Measurements from ENCODE around the gene LMX1B.

Gene LMX1B

DNA sequence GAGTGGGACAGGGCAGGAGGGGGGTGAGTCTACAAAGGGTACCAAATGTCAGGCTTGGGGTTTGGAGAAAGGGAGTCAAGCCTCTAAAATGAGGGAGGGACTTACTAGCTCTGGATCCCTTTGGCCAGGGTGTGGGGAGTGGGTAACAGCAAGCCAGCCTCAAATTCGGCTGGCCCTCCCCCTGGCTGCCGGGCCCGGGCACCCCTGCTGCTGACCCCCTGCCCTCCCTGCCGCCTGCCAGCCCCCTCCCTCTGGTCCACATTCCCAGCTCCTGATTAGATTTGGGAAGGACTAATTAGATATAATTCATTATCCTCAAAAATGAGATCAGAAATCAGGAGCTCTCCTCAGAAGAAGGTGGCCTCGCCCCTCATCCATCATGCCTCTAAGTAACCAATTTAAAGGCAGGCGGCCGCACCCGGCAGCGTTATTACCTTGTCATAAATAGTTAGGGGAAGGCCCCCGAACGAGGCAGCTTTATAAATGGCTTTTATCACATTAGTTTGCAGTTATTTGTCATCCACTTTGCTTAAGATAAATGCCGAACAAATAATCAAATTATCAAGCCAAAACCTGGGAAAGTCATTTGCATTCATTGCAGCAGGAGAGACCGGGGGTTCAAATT lies 44.6 kb downstream of the LMX1B start:
- no peak for DNase-seq (ENCODE audit: low read depth in 2 of 2)

DNA sequence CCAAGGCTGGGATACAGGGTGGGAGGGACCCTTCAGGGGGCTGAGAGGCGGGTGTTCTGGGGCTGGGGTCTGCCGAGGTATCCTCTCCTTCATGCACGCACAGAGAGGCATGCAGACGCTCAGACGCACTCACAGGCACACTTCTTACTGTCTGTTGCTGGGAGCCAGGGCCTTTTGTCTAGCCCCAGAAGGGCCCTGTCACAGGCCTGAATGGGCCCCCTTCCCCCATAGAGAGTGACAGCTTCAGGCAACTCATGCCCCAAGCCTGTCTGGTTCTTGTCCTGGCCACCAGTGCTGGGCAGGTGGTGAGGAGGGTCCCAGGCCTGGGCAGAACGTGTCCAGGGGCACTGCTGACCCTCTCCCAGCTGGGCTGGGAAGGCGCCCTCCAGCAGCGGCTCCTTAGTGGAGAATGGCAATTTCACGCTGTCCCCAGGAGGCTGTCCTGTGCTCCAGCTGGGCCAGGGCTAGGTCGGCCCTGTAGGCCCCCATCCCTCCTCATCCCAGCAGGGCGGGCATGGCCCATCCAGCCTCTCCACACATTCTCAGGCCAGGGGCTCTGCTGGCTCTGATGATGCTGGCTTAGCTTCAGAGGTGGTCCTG lies 45.3 kb downstream of the LMX1B start:
- DNase-seq (ENCODE audit: low read depth in 2 of 2): no peak

DNA sequence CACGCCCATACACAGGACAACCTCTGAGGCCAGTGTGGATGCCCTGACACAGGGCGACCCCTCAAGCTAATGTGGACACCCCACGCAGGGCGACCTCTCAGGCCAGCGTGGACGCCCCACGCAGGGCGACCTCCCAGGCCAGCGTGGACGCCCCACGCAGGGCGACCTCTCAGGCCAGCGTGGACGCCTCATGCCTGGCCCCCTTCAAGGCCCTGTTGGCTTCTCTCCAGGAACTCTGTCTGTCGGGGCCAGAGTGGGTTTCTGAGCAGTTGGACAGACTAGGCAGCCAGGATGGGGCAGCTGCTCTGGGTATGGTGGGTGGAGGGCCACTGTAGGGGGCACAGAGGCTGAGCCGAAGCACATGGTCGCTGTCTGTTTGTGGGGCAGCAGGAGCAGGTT lies 47.4 kb downstream of the LMX1B start:
- no peak for DNase-seq (ENCODE audit: low read depth in 2 of 2)

DNA sequence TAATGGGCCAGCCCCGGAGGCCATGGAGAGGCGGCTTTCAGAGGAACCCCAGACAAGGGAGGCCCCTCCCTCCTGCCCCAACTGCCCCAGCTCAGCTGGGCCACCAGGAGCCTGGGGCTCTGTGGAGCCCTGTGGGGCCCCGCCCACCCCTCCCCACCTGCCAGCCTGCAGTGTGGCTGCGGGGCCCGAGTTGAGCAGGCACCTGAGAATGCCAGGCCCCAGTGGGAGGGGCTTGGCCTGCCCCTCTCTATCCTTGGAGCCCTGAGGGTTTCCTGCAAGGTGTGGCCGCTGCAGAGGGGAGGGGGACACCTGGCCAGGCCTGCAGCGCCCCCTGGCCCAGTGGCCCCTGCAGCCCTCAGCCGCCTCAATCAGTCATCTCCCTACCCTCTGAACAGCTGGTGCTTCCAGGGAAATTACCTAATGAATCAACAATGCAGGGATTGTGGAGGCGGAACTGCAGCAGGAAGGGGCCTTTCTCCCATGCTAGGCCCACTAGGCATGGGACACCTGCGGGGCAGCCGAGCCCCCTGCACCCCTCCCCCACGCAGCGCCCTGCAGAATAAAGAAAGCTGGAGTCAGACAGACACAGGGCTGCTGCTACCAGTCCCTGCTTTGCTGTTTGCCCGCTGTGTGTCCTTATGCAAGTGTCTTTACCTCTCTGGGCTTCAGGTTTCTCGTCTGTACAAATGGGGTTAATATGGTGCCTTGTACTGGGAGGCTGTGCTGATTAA lies 48.0 kb downstream of the LMX1B start:
- no peak for DNase-seq (ENCODE audit: low read depth in 2 of 2)

DNA sequence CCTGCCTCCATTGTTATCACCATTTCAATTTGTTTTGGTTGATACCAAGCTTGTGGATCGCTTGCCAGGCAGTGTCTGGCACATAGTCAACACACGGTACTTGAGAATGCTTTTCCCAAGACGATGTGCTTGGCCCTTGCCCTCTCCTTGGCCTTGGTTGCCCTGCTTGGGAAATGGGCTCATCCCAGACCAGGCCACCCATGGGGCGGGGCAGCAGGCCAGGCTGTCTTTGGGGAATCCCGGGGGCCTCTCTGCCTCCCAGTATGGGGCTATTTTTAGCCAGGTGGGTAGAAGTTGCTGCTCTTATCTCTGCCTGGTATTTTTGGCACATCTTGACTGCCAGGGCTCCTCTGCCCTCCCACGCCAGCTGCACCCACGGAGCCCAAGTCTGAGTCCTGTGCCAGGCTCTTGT lies 49.9 kb downstream of the LMX1B start:
- no peak for DNase-seq (ENCODE audit: low read depth in 2 of 2)

DNA sequence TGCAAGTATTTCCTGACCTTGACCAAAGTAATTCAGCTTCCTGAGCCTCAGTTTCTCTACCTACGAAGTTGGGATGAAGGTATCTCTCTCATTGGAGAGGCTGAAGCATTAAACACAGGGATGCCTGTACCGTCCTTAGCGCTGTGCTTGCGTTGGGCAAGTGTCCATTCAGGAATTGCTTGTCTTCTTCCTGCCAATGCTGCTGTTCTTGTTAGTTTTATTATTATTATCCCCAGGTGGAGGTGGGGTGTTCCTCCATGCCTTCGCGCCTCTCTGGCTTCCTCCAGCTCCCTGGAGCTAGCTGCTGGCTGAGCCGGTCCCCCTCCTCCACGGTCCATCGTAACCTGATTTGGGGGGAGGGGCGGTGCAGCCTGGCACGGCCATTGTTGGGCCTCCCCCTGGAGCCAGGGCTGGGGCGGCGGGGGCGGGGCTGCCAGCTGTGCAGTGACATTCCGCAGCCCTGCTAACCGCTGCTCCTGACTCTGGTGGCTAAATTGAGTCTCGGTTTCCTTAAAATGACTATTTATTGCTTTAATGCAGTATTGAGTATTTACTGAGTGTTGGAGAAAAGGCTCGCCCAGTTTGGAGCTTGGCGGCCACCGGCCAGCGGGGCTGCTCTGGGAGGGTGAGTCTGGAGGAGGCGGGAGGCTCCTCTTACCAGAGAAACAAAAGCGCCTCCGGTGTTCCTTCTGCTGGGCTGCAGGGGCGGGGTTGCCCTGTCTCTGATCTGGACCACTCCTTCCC lies 51.3 kb downstream of the LMX1B start:
- DNase-seq (ENCODE audit: low read depth in 2 of 2): no peak

DNA sequence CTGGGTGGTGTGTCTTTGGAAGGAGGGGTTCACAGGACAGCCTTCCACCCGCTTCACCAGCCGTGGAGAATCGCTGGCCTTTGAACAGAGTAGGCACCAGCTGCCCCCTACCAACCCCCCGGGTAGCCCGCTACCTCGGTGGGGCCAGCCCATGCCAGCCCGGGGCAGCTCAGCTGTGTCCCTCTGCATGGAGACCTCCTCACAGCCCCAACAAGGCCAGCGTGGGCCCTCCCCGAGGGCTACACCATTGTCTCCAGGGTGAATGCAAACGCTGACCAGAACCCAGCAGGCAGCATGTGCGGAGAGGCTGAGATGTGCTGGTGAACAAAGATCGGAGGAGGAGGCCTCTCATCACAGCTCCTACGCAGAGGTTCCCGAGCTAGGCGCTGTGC lies 51.9 kb downstream of the LMX1B start:
- DNase-seq (ENCODE audit: low read depth in 2 of 2): no peak

DNA sequence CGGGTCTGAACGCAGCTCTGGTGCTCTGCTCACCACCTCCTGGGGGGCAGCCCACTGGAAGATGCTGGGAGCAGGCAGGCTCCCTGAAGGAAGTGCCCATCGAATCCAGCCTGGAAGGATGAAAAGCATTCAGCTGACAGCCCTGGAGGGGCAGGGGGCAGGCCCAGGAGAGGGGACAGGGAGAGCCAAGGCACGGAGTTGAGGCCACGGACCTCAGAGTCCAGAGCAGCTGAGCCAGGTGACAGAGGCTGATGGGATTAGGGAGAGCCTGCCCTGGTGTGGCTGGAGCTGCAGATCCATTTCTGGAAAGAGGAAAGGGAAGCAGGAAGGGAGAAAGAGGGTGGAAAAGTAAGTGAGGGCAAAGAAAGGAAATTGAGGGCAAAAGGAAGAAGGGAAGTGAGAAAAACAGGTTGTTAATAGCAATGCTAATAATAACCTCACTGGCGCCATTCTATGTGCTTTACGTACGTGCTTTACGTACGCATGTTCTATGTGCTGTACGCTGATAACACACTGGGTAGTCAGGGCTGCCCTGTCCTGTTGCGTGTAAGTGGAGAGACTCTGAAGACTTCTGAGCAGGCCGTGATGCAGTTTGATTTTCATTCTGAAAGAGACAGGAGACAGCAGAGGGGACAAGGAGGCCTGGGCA lies 52.6 kb downstream of the LMX1B start:
- no peak for DNase-seq (ENCODE audit: low read depth in 2 of 2)

DNA sequence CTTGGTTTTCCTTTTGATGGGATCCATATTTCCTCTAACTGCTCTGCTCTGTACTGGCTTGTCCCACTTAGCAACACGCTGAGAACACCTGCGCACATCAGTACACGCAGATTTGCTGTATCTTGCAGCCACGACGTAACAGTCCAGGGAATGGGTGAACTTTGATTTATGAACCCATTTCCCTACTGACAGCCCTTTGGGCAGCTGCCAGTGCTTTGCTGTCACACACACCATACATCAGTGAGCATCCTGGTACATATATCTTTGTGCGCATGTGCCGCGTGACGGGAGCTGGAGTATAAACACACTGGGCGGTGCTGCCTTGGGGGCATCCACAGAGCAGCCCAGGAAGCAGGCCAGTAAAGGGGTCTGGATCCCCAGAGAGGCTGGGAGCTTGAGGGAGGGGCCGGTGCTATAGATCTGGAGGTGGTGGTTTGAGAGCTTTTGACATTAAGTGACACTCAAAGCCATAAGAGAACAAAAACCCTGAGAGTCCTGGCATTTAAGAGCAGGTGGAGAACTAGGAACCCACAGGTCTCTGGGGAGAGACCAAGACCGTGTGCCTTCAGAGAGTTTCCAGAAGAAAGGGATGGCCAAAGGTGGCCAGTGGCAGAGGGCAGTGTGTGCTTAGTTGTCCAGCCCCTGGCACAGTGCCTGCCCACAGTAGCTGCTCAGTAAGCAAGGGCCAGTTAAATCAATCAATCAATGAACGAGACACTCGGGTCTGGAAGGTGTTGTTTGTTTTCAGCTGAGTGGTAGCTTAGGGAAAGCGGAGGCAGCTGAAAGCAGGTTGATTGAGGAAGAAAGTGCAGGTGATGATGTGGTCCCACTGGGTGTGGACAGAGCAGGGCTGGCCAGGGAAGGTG lies 53.7 kb downstream of the LMX1B start:
- no peak for DNase-seq (ENCODE audit: low read depth in 2 of 2)

DNA sequence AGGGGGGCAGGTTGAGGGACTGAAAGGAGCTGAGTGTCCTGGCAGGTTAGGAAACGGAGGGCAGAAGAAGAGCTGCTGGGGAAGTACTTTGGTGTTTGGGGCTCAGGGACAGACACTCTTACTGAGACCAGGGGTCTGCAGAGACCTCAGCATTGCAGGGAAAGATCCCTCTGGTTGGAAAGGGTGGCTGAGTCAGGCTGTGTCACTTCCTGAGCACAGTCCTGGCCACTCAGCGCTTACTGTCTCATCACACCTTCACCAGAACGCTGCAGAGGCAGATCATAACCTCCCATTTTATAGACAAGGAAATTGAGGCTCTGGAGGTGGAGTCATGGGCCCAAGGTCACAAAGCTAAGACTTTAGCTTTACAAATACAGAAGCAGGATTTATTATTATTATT lies 54.3 kb downstream of the LMX1B start:
- DNase-seq (ENCODE audit: low read depth in 2 of 2): no peak

DNA sequence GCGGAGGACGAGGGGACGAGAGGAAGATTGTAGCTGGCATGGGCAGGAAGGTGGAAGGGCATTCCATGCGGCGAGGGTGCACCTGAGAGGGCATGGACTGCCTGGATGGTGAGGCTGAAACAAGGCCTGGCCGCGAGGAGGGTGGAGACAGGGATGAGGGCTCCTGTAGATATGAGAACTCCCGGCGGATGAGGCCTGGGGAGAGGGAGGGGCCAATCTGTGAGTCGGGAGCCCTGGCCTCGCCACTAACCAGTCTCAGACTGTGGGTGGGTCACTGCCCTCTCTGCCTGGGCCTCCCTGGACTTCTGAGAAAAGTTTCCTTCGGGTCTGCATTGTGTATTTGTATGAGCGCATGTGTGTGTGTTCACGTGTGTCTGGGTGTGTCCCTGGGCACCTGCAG lies 55.4 kb downstream of the LMX1B start:
- DNase-seq (ENCODE audit: low read depth in 2 of 2): no peak

DNA sequence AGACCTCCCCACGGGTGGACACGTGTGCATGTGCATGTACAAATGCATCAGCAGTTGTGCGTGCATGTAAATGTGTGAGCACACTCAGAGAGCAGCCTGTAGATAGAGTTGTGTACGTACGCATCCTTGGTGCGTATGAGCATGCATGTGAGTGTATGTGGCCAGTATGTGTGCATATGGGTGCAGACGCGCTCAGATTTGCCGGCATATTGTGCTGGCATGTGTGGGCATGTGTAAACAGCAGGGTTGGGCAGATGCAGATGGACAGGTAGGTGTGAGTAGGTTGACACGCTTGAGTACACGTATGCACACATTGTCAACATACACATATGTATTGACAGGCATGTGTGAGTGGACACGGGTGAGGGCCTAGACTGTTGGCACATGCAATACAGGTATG lies 56.5 kb downstream of the LMX1B start:
- DNase-seq (ENCODE audit: low read depth in 2 of 2): no peak

DNA sequence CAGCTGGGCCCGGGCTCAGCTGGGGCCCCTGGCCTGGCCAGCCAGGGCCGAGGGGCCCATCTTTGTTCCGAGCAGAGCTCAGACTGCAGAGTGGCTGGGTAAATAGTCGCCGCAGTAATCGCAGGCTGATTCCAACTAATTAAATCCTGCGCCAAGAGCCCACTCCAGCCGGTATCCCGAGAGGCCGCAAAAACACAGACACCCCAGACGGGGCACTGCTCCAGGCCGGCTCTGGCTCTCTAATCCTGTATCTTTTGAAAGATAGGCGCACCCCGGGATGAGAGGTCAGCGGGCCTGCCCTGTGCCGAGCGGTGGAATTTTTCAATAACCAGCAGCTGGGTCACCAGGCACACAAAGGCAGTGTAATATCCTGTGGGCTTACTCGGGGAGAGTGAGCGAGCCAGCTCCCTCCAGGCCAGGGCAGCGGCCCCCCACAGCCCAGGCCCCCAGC lies 57.7 kb downstream of the LMX1B start:
- DNase-seq (ENCODE audit: low read depth in 2 of 2): no peak

DNA sequence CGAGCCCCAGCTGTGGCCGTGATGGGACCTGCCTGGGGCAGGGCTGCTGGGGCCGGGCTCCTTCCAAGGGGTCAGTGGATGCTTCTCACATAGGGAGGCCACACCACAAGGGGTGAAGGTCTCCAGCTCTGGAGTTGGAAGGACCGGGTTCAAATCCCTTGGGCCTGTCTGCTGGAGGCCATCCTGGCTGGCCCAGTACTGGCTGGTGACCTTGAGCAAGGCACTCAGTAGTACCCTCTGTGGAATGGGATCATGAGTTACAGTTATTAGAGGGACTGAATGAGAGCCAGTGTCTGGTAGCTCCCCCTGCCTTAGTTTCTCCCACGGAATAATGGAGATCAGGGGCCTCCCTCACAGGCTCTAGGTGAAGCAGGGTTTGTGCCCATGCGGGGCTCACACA lies 58.3 kb downstream of the LMX1B start:
- no peak for DNase-seq (ENCODE audit: low read depth in 2 of 2)

DNA sequence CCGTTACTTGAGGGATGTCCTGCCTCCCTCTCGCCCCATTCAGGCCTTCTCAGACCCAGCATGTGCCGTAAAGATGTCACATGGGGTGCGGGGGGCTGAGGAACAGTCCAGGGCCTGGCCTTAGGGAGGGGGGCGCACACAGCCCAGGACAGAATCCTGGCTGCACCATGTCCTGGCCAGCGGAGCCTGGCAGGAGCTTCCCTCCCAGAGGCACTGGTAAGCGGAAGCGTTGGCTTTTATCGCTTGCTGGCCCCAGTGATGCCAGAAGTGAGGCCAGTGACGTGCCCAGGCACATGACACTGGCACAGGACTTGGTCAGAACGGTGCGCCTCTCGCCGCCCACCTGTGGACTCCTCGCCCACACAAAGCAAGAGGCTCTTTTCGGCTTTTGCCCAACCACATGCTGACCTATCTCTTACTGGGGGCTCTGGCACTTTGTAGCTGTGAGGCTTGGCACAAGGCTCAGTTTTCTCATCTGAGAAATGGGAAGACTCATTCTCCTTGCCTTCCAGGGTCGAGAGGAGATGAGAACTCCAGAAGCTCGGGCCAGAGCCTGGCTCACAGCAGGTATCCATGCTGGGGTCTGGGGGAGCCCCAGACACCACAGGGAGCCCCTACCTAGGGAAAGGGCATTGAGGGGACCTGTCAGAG lies 59.0 kb downstream of the LMX1B start:
- DNase-seq (ENCODE audit: low read depth in 2 of 2): no peak

DNA sequence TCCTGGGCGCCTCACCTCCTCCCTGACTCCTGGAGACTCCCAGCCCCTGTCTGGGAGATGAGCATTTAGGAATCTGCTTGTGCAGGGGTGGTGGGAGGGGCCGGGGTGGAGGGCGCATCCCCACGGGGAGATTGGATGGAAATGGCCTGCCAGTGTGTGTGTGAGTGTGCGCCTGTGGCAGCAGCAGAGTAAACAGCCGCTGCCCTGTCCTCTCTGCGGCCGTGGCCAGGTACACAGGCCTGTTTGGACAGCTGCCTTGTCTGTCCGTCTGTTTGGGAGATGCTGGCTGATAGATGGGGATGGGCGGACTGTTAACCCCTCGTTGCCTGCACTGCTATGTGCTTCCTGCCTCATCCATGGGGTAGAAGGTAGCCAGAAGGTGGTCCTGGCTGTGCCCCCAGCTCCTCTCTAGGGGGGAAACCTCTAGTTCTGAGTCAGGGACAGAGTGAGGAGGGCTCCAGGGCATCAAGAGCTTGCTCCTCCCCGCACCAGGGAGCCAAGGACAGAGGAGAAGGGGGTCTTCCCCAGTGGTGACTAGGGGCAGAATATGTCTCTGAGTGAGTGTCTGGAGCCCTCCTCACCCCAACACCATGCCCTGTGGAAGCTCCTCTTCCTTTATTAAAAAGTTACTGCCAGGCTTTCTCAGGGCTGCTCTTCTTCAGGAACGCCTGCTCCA lies 60.1 kb downstream of the LMX1B start:
- DNase-seq (ENCODE audit: low read depth in 2 of 2): no peak

DNA sequence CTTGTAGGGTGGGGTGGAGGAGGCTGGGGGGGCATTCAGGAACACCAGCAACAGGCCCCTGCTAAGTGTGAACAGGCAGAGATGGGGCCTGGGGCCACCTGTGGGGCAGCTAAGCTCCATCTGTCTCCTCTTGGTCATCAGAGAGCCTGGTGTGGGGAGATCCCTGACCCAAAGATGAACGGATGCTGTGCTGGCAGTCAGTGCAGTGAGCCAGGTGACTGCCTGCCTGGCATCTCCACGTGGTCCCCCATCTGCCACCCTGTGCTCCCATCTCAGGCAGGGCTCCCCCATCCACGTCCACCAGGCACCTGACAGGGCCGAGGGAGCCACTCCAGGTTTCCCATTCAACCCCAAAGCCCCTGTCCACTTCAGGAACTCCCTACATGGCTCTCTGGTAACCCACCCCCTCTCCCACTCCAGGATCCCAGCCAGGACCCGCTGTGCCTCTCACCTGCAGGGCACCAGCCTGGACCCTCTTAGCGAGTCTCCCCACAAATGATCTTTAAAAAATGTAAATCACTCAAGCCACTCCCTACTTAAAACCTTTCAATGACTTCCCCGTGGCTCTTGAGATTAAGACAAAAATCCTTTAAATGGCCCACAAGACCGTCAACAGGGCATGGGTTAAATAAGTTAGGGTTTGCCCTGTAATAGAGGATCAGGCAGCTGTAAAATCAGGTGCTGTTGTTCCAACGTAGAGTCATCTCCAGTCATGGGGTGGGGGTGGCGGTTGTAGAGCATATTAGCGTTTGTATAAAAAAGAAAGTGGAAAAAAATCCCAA lies 60.8 kb downstream of the LMX1B start:
- DNase-seq (ENCODE audit: low read depth in 2 of 2): no peak

DNA sequence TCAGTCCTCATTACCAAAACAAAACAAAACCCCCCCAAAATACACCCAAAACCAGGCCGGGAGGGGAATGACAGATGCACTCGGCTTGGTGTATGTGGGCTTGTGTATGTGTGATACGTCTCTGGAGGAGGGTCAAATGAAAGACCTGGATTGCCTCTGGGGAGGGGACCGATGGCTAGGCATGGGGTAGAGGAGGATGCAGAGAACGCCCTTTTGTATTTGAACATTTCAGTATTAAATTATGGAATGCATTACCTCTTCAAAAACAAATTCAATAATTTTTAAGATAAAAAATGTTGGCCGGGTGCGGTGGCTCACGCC lies 61.4 kb downstream of the LMX1B start:
- DNase-seq (ENCODE audit: low read depth in 2 of 2): no peak

DNA sequence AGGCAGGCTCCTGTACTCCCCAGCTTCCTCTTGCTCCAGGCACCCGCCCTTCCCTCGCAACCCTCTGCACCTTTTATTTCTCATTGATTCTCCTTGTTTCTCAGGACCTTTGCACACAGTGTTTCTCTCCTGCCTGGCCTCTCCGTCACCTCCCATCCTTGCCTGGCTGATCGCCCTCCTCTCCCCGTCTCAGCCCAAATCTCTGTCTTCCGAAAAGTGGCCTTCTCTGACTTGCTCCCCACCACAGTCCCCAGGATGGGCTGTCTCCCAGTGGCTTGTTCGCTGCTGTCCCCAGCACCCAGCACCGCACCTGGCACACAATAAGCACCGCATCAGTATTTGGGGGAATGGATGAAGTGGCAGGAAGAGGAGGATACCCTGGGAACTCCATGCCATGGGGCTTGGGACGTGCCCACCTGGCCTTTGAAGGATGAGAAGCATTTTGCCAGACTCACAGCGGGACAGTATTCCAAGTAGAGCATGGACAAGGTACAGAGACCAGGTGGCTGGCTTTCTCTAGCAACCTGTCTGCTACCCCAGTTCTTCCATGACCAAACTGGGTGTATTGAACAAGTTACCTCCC lies 62.5 kb downstream of the LMX1B start:
- no peak for DNase-seq (ENCODE audit: low read depth in 2 of 2)

Measured in activated CD8-positive, alpha-beta memory T cell treated with anti-CD3 and anti-CD28 coated beads for 4 hours (primary cell).